NCI-H748 (cell line): ENCODE measurements around the gene ENTHD1.

Source experiments
- DNase-seq: peaks from one replicate; lab custom pipeline; 2025; ENCODE audit not compliant: unreplicated experiment; lab: John Stamatoyannopoulos, UW

ENTHD1 gene

DNA sequence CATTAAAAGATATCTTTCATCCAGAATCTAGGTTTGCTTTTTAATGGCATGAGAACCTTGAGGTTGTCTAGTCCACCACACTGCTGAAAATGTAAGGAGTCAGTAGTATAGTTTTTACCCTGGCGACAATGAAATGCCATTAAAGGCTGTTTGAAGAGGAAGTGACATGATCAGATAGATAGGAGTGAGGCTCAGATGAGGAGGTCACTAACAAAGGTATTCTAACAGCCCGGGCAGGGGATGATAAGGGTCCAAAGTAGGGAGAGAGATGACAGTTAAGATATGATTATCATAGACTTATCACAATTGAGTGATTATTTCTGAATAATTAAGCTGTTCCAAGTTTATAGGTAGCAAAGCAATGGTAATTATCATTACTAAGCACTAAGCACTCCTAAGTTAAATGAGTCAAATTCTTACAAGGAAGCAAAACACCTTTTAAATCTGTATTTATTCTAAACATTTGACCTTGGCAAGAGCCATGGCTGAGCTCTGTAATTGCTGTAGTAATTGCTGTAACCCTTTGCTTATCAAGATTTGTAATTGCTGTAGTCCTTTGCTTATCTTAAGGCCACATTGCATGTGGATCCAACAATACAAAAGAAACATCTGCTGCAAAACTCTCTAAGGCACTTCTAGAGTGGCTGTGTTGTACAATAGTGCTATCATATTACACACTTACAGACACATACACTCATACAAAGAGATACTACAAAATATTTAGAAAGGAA is 92.6 kb downstream of the ENTHD1 start:
- DNase-seq, result peak; percentile 76

GRCh38 chr22:39797528-39798147 is 95.9 kb downstream of the ENTHD1 start:
- DNase-seq, result no peak

DNA sequence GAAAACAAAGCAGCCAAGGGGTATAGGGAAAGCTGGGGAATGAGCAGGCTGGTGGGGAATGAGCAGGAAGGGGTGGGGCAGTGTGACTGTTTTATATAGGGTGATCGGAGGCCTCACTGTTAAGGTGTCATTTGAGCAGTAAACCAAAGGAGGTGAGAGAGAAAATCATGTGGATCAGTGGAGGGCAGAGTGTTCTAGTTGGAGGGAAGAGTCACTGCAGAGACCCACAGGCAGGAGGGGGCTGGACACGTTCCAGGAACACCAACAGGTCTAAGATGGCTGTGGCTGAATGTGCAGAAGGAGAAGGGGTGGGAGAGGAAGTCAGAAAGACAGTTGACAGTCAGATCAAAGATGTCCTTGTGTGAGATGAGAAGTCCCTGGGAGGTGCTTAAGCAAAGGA is 103.8 kb downstream of the ENTHD1 start:
- no peak for DNase-seq

GRCh38 chr22:39785232-39785631 is 108.3 kb downstream of the ENTHD1 start:
- no peak for DNase-seq

- no peak for DNase-seq
These were observed 115.7 kb downstream of the ENTHD1 start for GRCh38 chr22:39777716-39778454.

DNA sequence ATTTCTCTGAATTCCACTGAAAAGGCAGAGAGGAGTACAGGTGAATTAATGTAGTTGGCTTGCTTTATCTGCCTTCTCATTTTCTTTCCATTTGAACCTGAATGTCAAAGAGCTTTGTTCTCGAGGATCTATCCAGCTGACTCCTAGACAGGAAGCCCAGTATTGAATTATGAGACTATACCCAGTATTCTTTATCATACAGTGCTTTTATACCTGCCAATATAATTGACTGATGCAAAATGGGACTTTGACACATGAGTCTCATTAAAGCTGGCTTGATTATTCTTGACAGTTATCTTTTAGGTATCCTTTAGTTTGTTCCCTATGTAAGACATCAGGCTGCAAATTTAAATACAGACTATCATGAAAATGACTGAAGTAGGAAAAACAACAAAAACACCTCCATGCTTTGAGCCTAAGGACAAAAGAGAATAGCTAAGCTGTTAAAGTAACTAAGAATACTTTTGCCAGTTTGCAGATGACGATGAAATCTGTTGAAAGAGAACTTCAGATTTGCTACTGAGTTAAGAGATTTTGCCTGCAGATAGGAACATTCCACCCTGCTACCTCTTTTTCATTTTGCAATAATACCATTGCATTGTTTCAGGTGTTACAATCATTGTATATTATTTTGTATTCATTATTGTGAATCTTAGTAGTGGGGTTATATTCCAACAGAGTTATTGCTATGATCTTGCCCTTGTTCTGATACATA is 117.1 kb downstream of the ENTHD1 start:
- DNase-seq, result no peak

- DNase-seq, result no peak
These were observed 119.5 kb downstream of the ENTHD1 start for GRCh38 chr22:39773976-39774539.

DNA sequence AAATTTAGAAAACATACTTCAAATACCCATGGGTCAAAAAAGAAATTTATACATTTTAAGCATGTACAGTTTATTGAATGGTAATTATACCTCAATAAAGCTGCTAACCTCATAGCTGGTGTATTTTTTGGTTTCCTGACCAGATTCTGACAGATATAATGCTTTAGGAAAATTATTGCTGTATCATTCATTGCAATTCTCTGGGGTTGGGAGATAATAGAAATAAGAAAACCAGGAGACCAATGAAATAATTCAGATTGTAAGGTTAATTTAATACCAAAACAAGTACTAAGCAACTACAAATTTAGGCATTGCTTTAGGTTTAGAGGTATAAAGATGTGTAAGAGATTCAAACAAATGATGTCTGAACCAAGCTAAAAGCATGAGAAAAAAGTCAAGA is 120.1 kb downstream of the ENTHD1 start:
- no peak for DNase-seq

- no peak for DNase-seq
These were observed 122.1 kb downstream of the ENTHD1 start for GRCh38 chr22:39771486-39771885.

DNA sequence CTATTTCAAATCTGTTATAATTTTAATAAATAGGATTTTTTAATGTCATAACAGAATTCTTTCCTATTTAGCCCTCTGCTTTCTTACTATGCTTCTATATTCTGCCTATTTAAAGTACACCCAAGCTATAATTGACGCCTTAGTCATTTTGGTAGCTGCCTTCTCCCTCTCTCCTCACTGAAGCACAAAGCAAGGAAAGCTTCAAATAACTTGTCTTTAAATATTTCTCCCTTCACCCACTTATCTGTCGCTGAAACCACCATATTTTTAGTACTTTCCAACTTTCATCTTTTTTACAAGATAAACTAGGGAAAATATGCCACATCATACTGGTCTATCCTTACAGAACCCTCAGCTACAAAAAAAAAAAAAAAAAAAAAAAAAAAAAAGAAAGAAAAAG is 127.9 kb downstream of the ENTHD1 start:
- no peak for DNase-seq

DNA sequence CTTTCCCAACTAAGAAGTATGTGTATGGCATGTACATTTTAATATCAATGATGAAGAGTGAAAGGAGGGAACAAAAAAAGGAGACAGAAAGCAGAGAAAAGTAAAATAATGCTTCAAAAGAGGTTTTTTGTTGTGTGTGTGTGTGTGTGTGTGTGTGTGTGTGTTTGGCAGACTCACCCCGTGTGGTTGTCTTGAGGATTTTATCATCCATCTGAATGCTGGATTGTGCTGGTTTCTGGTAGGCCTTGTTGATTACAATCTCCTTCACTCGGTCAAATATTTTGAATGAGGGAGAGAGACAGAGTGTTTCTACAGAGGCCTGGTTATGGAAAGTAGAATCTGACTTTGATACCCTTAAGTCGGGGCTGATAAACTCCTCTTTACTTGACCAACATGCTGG is 128.5 kb downstream of the ENTHD1 start:
- DNase-seq, result no peak

GRCh38 chr22:39763276-39763675 is 130.3 kb downstream of the ENTHD1 start:
- DNase-seq, result no peak

GRCh38 chr22:39750759-39751158 is 142.8 kb downstream of the ENTHD1 start:
- no peak for DNase-seq

DNA sequence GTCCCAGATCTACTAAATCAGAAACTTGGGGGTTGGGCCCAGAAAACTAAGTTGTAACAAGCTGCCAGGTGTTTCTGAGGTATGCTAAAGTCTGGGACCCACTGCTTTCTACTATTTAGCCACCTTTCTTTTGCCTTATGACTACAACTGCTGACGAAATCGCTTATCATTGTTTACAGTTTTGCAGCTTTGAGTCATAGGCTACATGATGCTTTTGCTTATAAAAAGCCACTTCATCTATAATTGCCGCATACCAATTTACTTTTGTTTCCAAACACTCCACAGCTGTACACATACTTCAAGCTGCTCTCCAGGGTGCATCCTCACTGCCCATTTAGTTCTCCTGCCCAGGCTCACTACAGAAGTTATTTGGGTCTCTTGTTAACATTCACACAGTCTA is 144.7 kb downstream of the ENTHD1 start:
- peak; percentile 90 for DNase-seq

- no peak for DNase-seq
These were observed 146.8 kb downstream of the ENTHD1 start for GRCh38 chr22:39746600-39747262.

DNA sequence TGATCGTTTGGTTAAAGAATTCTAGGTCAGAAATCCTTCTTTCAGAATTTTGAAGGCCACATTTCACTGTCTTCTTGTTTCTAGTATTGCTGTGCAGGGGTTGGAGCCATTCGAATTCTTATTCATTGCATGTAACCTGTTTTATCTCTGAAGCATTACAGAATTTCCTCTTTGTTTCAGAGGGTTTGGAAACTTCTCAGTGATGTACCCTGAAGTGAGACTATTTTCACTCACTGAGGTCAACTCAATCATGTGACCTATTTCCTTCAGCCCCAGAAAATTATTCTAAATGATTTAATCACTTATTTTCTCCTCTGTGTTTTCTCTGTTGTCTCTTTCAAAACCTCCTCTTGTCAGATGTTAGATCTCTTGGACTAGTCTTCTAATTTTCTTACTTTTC is 147.8 kb downstream of the ENTHD1 start:
- DNase-seq, result no peak

DNA sequence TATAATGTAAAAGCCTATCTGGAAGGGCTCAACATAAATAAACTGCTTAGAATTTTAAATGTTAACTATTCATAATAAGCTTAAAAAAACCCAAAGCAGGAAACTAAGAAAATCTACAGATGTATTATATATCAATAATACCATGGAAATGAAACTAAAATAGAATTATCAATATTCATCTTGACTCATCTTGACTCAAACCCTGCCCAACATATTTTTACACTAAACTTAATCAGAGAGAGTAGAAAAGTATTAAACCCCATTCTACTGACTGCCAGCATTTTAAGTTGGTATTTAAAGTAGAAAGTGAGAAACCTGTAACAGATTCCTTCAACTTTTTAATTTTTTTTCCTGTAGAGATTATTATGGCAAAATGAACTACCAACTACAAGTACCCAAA is 149.2 kb downstream of the ENTHD1 start:
- DNase-seq, result no peak

DNA sequence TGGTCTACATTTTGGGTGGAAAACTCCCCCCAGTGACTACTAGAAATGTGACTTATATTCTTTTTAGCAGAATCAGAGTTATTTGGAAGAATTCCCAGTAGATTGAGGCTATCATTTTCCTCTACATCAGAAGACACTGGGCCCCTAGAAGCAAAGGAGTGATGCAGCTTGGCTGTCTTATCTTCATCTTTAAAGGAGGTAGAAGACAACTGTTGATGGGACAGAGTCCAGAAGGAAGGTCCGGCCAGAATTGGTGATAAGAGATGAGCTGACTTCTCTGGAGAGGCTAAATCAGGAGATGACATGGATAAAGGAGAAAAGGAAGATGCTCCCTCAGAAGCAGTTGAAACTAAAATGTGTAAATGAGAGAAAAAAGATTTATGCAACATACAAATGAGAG is 149.6 kb downstream of the ENTHD1 start:
- no peak for DNase-seq

- DNase-seq, result no peak
These were observed 154.1 kb downstream of the ENTHD1 start for GRCh38 chr22:39739338-39740027.

DNA sequence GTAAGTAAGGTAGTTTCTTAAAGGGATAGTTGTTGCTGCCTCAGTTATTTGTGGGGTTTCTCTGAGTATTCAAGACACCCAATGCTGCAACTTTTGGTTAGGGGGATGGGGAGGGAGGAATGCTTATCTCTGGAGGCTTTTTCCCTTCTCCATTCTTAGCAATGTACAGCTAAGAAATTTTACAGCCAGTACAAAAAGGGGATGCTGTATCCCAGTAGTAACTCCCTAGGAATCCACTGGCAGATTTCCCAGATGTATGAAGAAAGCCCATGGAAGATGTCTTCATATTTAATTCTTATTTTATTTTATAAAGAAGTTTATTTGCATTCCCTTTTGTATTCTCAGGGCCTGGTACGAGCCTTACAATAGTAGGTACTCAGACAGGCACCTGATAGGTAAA is 154.8 kb downstream of the ENTHD1 start:
- DNase-seq, result no peak
